Measurements from ENCODE around the gene ELMO1.

Gene ELMO1

DNA sequence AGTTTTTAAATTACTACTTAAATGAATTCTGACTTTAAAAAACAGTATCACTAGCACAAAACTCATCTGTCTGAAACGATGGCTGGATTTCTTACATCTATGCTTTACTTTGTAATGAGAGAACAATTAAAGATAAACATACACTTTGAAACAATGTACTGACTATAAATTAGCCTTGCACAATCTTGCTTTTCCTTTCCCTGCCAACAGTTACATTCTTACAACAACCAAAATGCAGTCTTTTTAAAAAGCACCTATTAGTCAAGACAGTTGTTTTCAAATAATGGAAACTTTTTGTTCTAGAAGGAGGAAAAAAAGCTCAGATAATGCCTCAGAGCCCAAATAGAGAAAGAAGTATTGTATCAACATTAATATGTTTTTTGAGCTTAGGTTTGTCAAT lies 153.3 kb downstream of the ELMO1 start:
- no peak for DNase-seq

DNA sequence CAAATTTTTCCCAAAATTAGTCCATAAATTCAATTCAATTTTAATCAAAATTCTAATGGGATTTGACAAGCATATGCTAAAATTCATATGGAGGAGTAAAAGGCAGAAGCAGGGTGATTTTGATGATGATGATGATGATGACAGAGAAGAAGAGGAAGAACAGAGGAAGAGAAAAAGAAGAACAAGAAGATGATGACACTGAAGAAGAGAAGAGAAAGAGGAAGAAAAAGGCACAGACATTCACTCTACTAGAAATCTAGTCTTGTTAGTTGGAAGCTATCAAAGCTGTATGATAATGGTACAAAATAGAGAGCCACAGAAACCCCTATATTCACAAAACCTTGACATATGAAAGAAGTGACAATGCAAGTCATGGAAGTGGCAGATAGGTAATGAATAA lies 157.9 kb downstream of the ELMO1 start:
- DNase-seq, result no peak

DNA sequence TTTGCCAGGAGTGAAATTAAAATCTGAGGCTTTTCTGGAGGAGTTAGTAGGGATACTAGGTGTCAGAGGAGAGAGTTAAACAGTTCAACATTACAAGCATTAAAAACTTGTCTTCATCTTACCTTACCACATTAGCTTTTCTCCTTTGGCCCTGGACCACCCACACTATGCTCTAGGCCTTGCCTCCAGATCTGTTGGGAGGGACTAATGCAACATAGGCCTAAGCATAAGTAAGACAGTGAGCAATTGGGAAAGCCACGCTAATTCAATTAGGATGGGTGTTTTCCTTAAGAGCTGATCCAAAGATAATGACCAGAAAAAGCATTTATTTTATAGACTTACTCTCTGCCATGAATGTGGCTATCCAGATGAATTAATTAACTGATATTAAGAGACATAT lies 158.9 kb downstream of the ELMO1 start:
- DNase-seq, result no peak

DNA sequence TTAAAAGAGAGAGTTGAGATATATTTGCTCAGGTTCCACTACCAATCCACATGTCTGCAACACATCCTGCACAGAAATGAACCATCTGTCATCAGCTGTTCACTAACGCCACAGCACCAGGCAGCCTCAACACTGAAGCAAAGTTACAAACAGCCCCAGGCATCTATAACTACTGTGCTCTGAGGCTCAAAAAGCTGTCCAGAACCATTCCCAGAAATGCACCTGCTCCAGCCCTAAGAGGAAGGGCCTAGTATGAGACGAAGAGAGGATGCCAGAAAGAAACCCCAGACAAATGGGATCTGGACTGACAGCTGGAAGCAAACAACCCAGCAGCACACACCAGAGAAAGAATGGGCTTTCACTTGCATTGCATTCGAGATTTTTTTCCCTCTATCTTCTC lies 159.3 kb downstream of the ELMO1 start:
- no peak for DNase-seq

DNA sequence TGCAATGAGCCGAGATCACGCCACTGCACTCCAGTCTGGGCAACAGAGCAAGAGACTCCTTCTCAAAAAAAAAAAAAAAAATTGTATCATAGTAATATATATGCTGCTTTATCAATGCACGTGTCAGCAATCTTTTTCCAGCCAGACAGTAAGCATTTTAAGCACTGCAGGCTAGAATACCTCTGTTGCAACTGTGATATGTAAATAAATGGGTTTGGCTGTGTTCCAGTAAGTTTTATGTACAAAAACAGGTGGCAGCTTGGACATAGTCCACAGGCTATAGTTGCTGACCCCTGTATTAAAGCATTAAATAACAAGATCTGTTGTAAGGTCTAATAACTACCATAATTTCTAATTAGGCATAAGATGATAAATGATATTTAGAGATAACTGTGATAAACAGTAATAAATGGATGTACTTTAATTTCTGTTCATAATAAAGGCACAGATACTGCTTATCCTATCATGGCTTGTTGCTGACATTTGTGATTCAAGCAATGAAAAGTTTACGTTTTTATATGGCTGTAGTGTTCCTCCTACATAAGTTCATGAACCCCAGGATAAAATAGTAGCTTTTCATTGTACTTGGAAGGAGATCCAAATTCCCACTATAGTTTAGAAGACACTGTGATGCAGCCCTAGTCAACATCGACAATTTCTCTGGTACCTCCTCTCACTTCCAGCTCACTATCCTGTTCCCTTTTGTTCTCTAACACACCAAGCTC lies 161.4 kb downstream of the ELMO1 start:
- DNase-seq, result no peak

DNA sequence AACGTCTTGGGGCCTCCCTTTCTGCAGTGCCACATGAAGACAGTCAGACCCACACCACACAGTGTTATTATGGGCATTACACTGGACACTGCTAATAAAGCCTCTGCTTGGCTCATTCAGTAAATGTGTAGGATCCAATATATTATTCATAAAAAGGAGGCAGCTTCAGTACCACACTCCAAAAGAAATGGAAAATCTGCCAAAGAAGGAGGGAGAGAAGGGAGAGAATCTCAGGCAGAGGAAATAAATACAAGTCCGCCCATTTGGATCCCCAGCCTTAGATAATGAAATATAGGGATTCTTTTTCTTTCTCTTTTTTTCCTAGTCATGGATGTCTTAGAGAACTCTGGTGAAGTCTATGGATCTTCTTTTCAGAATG lies 162.2 kb downstream of the ELMO1 start:
- DNase-seq, result no peak

DNA sequence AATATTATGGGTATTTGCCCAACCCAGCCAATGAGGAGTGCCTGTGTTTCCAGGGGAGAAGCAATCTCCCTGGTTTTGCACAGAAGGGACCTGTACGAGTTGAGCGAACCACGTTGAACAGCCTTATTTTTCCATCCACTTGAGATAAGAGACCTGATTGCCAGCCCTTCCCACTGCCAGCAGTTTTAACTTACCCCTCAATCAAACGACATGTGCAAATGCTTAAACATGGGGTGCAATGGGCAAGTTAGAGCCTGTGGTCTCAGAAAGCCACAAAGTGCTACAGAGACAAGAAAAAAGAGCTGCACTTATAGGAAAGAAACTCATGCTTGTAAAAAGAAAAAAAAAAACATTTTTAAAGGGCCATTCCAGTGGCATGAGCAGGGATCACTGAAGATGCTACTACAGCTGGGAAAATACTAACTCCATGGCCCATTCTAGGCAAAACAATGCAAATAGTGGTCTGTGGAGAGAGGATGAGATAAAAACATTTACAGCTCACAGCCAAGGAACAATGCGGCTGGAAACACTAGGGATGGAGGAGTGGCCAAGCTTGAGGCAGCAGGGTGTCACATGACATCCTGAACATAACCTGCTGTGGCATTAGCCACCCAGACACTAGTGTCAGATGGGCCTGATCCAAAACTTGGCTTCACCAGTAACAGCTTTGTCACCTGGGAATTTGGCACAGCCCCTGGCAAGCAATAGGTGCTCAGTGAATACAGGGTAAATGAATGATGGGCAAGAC lies 162.8 kb downstream of the ELMO1 start:
- DNase-seq, result no peak

DNA sequence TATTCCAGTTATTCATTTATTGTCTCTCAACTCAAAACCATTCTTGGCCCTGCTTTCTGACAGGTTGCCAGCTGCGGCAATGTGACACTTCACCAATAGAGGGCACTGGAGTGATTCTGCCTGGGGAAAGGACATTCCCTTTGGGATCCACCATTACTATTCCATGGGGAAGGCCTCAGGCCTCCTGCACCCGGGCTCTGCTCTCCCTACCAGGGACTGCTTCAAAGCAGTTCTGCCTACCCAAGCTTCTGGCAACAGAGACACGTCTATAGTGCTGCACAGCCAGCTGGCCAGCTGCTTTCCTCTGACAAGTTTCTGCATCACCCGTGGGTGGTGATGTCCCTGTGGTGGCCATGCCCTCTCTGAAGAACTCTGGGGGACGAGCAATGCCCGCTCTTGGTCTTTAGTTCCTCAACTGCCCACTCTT lies 163.8 kb downstream of the ELMO1 start:
- no peak for DNase-seq

DNA sequence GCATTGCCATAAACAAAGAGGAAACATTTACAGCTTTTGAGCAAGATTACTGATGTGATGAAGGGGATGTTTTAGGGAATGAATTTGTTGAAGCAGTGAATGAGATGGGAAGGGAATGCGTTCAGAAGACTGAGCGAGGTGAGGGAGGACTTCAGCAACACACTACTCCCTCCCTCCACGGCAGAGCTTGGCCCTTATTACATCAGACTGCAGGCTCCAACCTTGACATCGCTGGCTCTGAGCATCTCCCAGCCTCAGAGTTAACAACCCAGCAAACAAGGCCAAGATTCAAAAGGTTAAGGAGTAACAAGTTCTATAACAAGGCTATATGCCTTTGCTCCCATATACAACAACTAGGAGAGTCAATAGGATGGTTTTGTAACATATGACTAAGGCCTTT lies 164.4 kb downstream of the ELMO1 start:
- DNase-seq, result no peak

DNA sequence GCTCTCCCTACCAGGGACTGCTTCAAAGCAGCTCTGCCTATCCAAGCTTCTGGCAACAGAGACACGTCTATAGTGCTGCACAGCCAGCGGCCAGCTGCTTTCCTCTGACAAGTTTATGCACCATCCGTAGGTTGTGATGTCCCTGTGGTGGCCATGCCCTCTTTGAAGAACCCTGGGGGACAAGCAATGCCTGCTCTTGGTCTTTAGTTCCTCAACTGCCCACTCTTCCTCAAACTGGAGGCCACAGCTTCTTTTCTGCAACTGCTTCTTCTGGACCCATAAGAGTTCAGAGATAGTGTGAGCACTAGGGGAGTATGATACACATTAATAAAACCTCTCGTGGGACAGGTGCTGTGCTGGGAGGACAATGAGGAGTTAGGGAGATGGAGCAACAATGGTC lies 164.9 kb downstream of the ELMO1 start:
- no peak for DNase-seq

DNA sequence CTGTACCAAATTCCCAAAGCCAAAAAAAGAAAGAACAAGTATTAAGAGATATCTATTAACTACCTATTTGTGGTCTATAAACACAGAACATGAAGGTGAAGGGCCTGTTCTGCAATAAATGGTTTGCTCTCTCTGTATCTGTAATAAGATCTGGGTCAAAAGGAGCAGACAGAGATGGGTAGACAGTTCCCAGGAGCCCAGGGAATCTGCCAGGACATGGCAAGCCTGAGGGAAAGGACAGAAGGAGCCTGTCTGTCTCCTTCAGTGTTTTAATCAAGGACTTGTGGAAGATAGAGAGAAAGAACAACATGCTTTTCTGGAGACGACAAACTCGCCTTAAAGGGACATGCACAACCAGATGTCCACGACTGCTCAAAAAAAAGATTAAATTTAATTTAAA lies 165.7 kb downstream of the ELMO1 start:
- no peak for DNase-seq

DNA sequence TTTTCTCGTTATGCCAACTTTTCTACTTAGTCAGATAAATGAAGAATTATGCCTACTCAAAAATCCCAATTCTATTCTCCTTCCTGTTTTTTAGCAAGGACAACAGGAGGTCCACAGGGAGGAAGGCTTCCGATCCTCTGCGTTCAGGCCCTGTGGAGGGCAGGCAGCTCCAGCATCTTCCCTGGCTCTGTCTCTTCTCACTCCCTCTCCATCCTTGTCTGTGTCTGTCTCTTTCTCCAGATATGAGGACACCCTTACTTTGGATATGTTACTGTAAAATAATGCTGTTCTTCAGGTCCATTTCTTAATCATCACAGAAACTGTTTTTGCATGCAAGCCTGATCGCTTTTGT lies 166.6 kb downstream of the ELMO1 start:
- DNase-seq, result no peak

DNA sequence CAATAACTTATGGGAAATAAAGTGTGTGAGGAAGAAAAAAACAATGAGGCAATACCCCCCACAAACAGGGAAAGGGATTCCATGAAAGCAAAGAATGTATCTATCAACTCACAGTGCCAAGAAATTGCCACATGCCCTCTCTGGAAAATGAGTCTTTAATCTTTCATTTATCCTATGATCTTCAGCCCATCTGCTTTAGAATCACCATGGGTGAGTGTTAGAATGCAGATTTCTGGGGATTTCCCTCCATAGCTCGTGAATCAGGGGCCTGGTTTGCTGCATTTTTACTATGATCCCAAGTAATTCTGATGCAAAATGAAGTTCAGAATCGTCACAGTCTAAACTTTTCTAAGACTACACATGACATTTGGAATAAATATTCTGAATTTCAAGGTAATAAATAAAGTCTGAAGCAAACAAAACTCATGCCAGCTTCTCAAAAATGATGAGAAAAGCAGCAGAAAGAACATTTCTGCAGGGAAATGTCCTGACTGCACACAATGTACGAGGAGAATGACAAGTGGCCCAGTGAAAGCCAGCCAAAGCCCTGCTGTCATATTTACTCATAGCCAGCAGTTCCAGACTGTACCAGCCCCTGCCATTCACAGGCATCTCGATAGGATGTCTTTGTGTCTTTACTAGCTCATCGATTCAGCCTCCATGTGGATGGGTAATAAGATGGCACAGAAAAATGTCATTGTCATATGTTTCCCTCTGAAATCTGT lies 167.1 kb downstream of the ELMO1 start:
- no peak for DNase-seq

DNA sequence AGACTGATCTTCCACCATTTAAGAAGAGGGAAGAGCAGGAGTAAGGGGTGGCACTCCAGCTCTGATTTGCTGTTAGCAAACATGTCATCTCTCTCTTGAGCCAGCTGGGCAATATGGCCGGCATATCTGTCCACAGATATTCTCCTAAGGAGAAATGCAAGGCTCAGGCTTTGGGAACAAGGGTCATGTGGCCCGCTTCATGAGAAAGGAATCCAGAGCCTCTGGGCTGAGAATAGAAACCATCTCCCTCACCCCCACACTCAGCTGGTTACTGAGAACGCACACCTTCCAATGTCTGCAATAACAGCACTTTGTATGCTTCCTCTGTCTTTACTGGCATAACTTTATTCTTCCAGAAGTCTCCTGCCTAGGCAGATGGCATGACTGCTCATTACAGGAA lies 171.2 kb downstream of the ELMO1 start:
- no peak for DNase-seq

DNA sequence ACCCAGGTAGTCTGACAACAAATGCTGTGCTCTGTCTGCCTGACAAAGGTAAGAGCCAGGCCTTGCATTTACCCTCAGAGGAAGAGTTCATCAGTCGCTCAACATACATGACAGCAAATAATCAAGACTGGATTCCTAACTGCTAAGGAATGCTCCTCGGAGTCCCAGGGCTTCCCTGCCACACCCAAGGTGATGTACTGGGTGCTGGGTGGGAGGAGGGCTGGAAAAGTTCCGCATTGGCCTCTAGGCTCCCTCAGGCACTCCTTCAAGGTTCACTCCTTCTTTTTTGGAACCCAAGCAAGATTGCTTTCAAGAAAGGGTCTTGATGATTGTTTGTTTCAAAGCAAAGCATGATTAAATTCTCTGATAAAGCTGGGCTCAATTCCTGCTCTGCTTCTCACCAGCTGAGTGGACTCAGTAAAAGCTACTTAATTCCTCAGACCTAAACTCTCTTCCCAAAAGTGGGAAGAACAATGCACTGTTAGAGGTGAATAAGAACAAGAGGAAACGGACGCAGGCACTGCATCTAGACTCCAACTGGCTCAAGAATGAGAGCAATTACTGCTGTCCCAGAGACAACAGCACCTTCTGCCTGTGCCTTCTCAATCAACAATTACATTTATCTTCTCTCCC lies 173.5 kb downstream of the ELMO1 start:
- no peak for DNase-seq

DNA sequence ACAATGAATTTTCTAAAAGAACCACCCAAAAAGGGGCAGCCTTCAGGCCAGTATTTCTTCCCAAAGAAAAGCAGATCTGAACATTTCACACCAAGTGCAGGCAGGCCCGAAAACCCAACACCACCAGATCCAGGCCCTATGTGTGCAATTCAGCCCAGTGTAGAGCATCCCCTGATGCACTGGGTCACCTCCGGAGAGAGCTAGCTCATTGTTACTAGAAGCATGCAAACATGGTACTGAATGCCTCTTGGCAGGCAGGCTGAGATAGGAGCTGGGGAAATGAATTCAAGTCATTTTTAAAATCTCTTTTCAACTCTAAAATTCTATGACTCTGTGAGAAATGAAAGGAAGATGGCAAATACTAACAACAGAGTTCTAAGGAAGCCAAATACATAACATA lies 174.8 kb downstream of the ELMO1 start:
- DNase-seq, result no peak

DNA sequence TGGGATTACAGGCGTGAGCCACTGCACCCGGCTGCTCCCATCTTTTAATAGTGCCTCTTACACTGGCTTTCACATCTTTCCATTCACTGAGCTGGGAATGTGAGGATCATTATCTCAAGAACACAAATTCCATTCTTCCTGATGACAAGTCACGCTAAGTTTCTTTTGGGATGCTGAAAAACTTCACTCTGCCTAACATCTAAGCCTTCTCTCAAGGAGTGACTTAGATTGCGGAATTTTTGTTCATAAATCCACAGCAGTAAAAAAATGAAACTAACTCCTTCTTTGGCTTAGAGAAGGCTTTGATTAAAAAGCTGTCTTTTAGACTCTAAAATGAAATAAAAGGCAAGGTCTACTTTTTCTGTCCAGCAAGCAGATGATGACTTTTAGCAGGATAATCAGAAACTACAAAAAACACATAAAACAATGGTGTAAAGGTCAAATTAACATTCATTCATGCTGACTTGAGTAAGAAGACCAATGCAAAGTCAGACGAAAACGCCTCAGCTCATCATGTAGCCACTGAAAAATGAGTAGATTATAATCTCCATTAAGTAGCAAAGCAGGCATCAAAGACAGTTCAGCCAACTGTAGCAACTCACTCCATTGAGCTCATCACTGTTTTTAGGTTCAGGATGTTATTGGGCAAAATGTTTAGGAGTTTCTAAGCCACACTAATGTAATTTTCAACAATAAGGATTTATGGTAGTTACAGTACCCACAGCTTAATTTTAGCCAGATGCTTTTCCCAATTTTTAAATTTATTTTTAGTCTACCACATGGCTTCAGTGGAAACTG lies 178.8 kb downstream of the ELMO1 start:
- no peak for DNase-seq

DNA sequence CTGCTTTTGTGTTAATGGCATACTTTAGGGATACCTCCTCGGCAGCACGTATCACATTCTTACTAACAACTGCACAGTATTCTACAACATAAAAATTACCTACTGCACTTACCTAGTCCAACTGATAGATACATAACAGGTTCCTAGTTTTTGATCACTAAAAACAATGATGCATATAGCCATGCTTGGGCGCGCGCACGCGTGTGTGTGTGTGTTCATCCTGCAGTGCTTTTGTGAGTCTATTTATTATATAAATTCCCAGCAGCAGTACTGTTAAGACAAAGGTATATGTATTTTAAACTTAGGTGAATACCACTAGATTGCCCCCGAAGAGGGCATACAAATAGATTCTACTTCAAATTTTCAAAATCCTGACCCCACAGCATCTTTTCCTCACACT lies 181.4 kb downstream of the ELMO1 start:
- DNase-seq, result no peak

DNA sequence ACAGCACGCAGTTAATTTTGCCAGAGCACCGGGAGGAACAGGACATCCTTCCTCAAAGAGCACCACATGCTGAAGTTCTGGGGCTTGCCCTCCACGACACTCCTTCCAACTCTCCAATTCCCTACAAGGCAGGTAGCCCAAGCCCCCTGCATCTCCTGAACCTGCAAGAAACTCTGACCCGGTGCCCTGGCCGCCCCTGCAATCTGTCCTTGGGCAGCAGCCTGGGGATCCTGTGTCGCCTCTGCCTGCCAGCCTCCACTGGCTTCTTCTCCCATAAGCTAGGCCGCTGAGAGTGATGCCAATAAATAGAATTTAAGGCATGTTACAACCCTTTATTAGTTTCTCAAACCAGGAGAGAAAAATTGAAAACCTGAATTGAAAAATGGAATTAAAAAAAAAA lies 182.8 kb downstream of the ELMO1 start:
- no peak for DNase-seq

DNA sequence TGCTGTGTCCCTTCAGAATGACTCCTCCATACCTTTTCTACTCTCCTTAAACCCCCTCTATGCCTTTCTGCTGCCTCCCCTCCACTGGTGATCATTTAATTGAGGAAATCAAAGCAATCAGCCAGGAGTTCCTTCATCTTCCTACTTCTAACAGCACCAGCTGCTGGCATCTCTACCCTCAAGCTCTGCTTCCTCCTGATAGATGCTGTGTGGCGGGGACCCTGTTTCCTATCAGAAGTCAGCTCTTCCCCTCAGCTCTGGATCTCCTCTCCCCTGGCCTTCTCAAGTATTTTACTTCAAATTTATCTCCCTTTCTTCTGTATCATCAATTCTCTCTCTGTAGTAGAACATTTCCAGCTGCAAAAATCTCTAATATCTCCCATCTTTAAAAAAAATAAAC lies 183.7 kb downstream of the ELMO1 start:
- DNase-seq, result no peak

DNA sequence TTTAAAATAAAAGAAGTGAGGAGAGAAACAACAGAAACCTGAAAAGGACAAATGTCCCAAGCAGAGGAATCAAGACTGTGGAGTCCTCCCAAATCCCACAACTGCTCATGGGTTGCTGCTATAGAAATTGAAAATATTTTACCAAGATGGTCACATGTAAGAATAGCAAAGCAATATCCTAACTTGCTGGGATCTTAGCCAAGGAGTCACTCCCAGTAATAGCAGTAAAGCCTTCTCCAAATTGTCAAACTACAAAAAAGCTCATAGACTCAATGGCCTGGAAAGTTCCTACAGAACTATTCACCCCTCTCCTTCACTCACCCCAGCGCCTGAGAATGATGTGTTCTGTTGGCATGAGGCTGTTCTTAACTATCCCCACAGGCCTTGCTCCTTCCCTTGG lies 186.5 kb downstream of the ELMO1 start:
- no peak for DNase-seq

DNA sequence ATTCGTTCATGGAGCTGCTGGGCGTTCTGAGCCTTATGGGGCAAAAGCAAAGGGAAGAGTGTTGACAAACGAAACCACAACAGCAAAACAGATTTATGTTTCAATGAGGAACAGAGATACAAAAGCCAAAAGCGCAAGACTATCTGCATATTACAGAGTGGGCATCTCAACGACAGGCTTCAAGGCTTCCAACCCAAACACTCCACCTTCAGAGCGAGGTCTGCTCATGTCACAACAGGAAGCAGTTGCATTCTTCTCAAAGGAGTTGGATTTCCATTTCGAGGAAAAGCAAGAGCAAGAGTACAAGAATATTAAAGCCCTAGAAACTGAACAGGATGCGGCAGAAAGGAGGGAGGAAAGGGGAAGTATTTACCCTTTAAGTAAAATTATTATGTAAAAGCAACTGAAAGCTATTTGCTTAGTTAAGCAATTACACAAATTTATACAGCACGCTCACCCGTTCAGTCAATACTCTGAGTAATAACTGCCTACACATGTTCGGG lies 189.3 kb downstream of the ELMO1 start:
- no peak for DNase-seq

DNA sequence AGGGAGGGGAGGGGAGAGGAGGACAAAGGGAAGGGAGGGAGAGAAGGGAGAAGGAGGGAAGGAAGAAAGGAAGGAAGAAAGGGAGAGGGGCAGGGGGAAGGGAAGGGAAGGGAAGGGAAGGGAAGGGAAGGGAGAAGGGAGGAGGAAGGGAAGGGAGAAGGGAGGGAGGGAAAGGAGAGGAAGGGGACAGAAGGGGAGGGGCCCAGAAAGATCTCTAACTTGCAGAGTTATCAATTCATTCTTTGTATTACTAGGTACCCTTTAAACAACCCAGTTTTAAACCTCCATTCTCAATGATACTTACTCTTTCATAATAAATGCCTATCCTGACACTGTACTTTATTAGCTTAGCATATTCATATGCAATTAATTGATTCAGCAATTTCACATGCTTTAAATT lies 192.0 kb downstream of the ELMO1 start:
- no peak for DNase-seq

All from EL (cell line).